ENCODE results near the gene CNPY1. TPM values are rescaled to one million over a fixed set of nuclear protein-coding genes. Genes with fewer than 3 reads are reported as not detected.
"Not testable (repeated sequence)": the region's sequence is repeated elsewhere in the genome, so short reads cannot be mapped to it uniquely, and the experiment has no call there.

The CNPY1 gene
- polyA plus RNA-seq, 1 donor from 2014 or later: 0.36 TPM

GRCh38 chr7:155566011-155566836 is 19.9 kb upstream of the CNPY1 start:
- Histone ChIP-seq H4K20me1 (ENCODE audit: insufficient read depth) (no peaks in the 10 kb centered on the region), H3K4me2 (ENCODE audit: low read length) (no peak overlapping the region), H3K9me3 (ENCODE audit: low read length) (no peaks in the 10 kb centered on the region), H3K9me2 (ENCODE audit: insufficient read depth, low read length) (no peaks in the 10 kb centered on the region), H3F3A (ENCODE audit: insufficient read depth, low read length, poor library complexity, severe bottlenecking) (no peaks in the 10 kb centered on the region), H3K9ac (ENCODE audit: low read length) (no peak overlapping the region), H2AFZ (ENCODE audit: low read depth, low read length) (no peak overlapping the region), H3K36me3 (ENCODE audit: insufficient read depth, low read length) (no peaks in the 10 kb centered on the region), H3K27ac (ENCODE audit: low read length) (no peak overlapping the region), H3K27me3 (ENCODE audit: insufficient read depth, low read depth, low read length) (no peaks in the 10 kb centered on the region), H3K79me2 (replicated peaks; ENCODE audit: insufficient read depth, low read length) (no peaks in the 10 kb centered on the region), H3K4me3 (ENCODE audit: low read length) (no peak overlapping the region)
- TF ChIP-seq REST (IDR thresholded peaks at IDR 0.05; ENCODE audit: borderline replicate concordance): no peak
- TF ChIP-seq RAD21 (conservative IDR thresholded peaks at IDR 0.05): no peak
- TF ChIP-seq, protein P1, sequence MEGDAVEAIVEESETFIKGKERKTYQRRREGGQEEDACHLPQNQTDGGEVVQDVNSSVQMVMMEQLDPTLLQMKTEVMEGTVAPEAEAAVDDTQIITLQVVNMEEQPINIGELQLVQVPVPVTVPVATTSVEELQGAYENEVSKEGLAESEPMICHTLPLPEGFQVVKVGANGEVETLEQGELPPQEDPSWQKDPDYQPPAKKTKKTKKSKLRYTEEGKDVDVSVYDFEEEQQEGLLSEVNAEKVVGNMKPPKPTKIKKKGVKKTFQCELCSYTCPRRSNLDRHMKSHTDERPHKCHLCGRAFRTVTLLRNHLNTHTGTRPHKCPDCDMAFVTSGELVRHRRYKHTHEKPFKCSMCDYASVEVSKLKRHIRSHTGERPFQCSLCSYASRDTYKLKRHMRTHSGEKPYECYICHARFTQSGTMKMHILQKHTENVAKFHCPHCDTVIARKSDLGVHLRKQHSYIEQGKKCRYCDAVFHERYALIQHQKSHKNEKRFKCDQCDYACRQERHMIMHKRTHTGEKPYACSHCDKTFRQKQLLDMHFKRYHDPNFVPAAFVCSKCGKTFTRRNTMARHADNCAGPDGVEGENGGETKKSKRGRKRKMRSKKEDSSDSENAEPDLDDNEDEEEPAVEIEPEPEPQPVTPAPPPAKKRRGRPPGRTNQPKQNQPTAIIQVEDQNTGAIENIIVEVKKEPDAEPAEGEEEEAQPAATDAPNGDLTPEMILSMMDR (IDR thresholded peaks at IDR 0.05; ENCODE audit: poor library complexity, severe bottlenecking): no peak
- TF ChIP-seq TAF1 (IDR thresholded peaks at IDR 0.05; ENCODE audit: low read depth): no peak

GRCh38 chr7:155565596-155565995 is 19.2 kb upstream of the CNPY1 start:
- Histone ChIP-seq H4K20me1 (ENCODE audit: insufficient read depth) (no peaks in the 10 kb centered on the region), H3K4me3 (ENCODE audit: low read length) (no peak overlapping the region), H3K27me3 (ENCODE audit: insufficient read depth, low read depth, low read length) (no peaks in the 10 kb centered on the region), H3K4me2 (ENCODE audit: low read length) (no peak overlapping the region), H3K9me2 (ENCODE audit: insufficient read depth, low read length) (no peaks in the 10 kb centered on the region), H3K79me2 (replicated peaks; ENCODE audit: insufficient read depth, low read length) (no peaks in the 10 kb centered on the region), H3K9me3 (ENCODE audit: low read length) (no peaks in the 10 kb centered on the region), H2AFZ (ENCODE audit: low read depth, low read length) (no peak overlapping the region), H3F3A (ENCODE audit: insufficient read depth, low read length, poor library complexity, severe bottlenecking) (no peaks in the 10 kb centered on the region), H3K27ac (ENCODE audit: low read length) (no peak overlapping the region), H3K9ac (ENCODE audit: low read length) (no peak overlapping the region), H3K36me3 (ENCODE audit: insufficient read depth, low read length) (no peaks in the 10 kb centered on the region)
- no peak for TF ChIP-seq EP300 (conservative IDR thresholded peaks at IDR 0.05; ENCODE audit: poor library complexity, severe bottlenecking)
- TF ChIP-seq, protein P1 (IDR thresholded peaks at IDR 0.05; ENCODE audit: poor library complexity, severe bottlenecking): no peak
- TF ChIP-seq EZH2 (IDR thresholded peaks at IDR 0.05; ENCODE audit: borderline replicate concordance, insufficient read depth, low read length, poor library complexity, severe bottlenecking): no peak
- no peak for TF ChIP-seq TAF1 (IDR thresholded peaks at IDR 0.05; ENCODE audit: low read depth)
- TF ChIP-seq REST (IDR thresholded peaks at IDR 0.05; ENCODE audit: borderline replicate concordance): no peak
- TF ChIP-seq POLR2AphosphoS5 (IDR thresholded peaks at IDR 0.05): no peak
- no peak for TF ChIP-seq SMC3 (conservative IDR thresholded peaks at IDR 0.05; ENCODE audit: poor library complexity)
- TF ChIP-seq MXI1 (conservative IDR thresholded peaks at IDR 0.05; ENCODE audit: poor library complexity, severe bottlenecking): no peak
- TF ChIP-seq RAD21 (conservative IDR thresholded peaks at IDR 0.05): no peak

DNA sequence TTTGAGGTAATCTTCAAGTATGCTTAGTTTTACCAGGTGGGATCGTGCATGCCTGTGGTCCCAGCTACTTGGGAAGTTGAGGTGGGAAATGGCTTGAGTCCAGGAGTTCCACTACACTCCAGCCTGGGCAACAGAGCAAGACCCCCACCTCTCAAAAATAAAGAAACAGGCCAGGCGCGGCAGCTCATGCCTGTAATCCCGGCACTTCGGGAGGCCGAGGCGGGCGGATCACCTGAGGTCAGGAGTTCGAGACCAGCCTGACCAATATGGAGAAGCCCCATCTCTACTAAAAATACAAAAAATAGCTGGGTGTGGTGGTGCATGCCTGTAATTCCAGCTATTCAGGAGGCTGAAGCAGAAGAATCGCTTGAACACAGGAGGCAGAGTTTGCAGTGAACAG is 16.6 kb upstream of the CNPY1 start:
- H3K79me2 ChIP-seq (replicated peaks; ENCODE audit: insufficient read depth, low read length); H3K36me3 ChIP-seq (ENCODE audit: insufficient read depth, low read length); H4K20me1 ChIP-seq (ENCODE audit: insufficient read depth); H2AFZ ChIP-seq (ENCODE audit: low read depth, low read length); H3K9me3 ChIP-seq (ENCODE audit: low read length); H3K27me3 ChIP-seq (ENCODE audit: insufficient read depth, low read depth, low read length); H3K9me2 ChIP-seq (ENCODE audit: insufficient read depth, low read length); H3K27ac ChIP-seq (ENCODE audit: low read length); H3K4me2 ChIP-seq (ENCODE audit: low read length); H3K9ac ChIP-seq (ENCODE audit: low read length); H3K4me3 ChIP-seq (ENCODE audit: low read length); H3F3A ChIP-seq (ENCODE audit: insufficient read depth, low read length, poor library complexity, severe bottlenecking): not testable (repeated sequence)
